Progenitor cell of endocrine pancreas (in vitro differentiated cells): Measurements from ENCODE around the gene TEX54. TPM values are rescaled to one million over a fixed set of nuclear protein-coding genes. Genes with fewer than 3 reads are reported as not detected.

Experiments used
- DNase-seq: peaks from one replicate; pipeline ENCODE4 v3.0.0; 2021; ENCODE audit warnings: low spot score; ENCODE audit not compliant: unreplicated experiment
- H3K27ac Mint-ChIP-seq: 2 replicates; pipeline ENCODE4 v1.8.0; 2021; ENCODE audit warnings: mild to moderate bottlenecking, moderate library complexity, mixed read lengths
- H3K27me3 Mint-ChIP-seq: 2 replicates; pipeline ENCODE4 v1.8.0; 2021; ENCODE audit warnings: mixed read lengths
- H3K36me3 Mint-ChIP-seq: 2 replicates; pipeline ENCODE4 v1.8.0; 2022; ENCODE audit warnings: mixed read lengths; ENCODE audit not compliant: insufficient read depth
- H3K4me1 Mint-ChIP-seq: 2 replicates; pipeline ENCODE4 v1.8.0; 2021; ENCODE audit warnings: low read depth, mixed read lengths
- H3K4me3 Mint-ChIP-seq: 2 replicates; pipeline ENCODE4 v1.8.0; 2021; ENCODE audit warnings: low read depth, mild to moderate bottlenecking, moderate library complexity, mixed read lengths
- H3K9me3 Mint-ChIP-seq: 2 replicates; pipeline ENCODE4 v1.8.0; 2021; ENCODE audit warnings: low read depth, mixed read lengths
- CTCF ChIP-seq: fragments of 200-600 bp; sonication (generic); IDR thresholded peaks from one replicate; pipeline ENCODE4 v1.5.0; 2021; ENCODE audit warnings: antibody characterized with exemption, mild to moderate bottlenecking; ENCODE audit not compliant: unreplicated experiment
- total RNA-seq: library from RNA; stranded (reverse); gene quantifications from 2 replicates; pipeline ENCODE4 v1.2.1, GENCODE V29; 2021

TEX54 gene
- total RNA-seq, 1 donor from 2014 or later = not detected

- Mint-ChIP-seq H3K27ac (peak overlapping the region; percentile 41), H3K4me1 (peaks cover 17% of the 10 kb centered on the region), H3K27me3 (no peaks in the 10 kb centered on the region), H3K9me3 (no peaks in the 10 kb centered on the region), H3K36me3 (peaks cover 29% of the 10 kb centered on the region), H3K4me3 (no peak overlapping the region)
- no peak for DNase-seq
- TF ChIP-seq CTCF = no peak
These were observed 38.4 kb downstream of the TEX54 start for GRCh38 chr11:62794201-62794775.

GRCh38 chr11:62792202-62792575, 40.5 kb downstream of the TEX54 start:
- H3K4me1 Mint-ChIP-seq = peaks cover 22% of the 10 kb centered on the region
- peak overlapping the region; percentile 86 for H3K4me3 Mint-ChIP-seq
- no peaks in the 10 kb centered on the region for H3K27me3 Mint-ChIP-seq
- H3K9me3 Mint-ChIP-seq = no peaks in the 10 kb centered on the region
- no peak for DNase-seq
- peaks cover 22% of the 10 kb centered on the region for H3K36me3 Mint-ChIP-seq
- H3K27ac Mint-ChIP-seq = peak overlapping the region; percentile 91
- TF ChIP-seq CTCF = no peak

GRCh38 chr11:62791501-62792201, 41.0 kb downstream of the TEX54 start, which contains the start of gene TMEM223:
TMEM223 (minus strand) TSS chr11:62792006; CDS start chr11:62791994, 12 bp downstream.
- no peaks in the 10 kb centered on the region for H3K27me3 Mint-ChIP-seq
- TF ChIP-seq CTCF = peak; percentile 26
- peaks cover 22% of the 10 kb centered on the region for H3K36me3 Mint-ChIP-seq
- no peaks in the 10 kb centered on the region for H3K9me3 Mint-ChIP-seq
- H3K27ac Mint-ChIP-seq = peak within 1 kb of the TSS; percentile 91
- H3K4me3 Mint-ChIP-seq = peak within 1 kb of the TSS; percentile 86
- peak; percentile 72 for DNase-seq
- peaks cover 22% of the 10 kb centered on the region for H3K4me1 Mint-ChIP-seq

- Mint-ChIP-seq H3K36me3 (peaks cover 11% of the 10 kb centered on the region), H3K27me3 (no peaks in the 10 kb centered on the region), H3K4me3 (peak overlapping the region; percentile 68), H3K9me3 (no peaks in the 10 kb centered on the region), H3K27ac (peak overlapping the region; percentile 98), H3K4me1 (peaks cover 24% of the 10 kb centered on the region)
- no peak for TF ChIP-seq CTCF
- no peak for DNase-seq
These were observed 43.1 kb downstream of the TEX54 start for GRCh38 chr11:62789576-62789975.

- peaks cover 23% of the 10 kb centered on the region for H3K4me1 Mint-ChIP-seq
- H3K27ac Mint-ChIP-seq = peak overlapping the region; percentile 98
- H3K27me3 Mint-ChIP-seq = no peaks in the 10 kb centered on the region
- H3K4me3 Mint-ChIP-seq = peak overlapping the region; percentile 68
- no peak for DNase-seq
- H3K36me3 Mint-ChIP-seq = peaks cover 6% of the 10 kb centered on the region
- no peaks in the 10 kb centered on the region for H3K9me3 Mint-ChIP-seq
- TF ChIP-seq CTCF = no peak
These were observed 43.6 kb downstream of the TEX54 start for GRCh38 chr11:62788991-62789390.
